Stimulated activated CD4-positive, alpha-beta T cell treated with anti-CD3 and anti-CD28 coated beads, Interleukin-4, amount 100 ng/mL, for 4 hours (primary cell): ENCODE data around the gene MS4A4A.
A peak's percentile ranks its signal among the peaks of the same experiment; 100 is the strongest.

ENCODE experiments used
- DNase-seq, 2 experiments: peaks; one replicate each; pipeline ENCODE4 v3.0.0-alpha.2; 2020

The MS4A4A gene

GRCh38 chr11:60303661-60304060 lies 23.2 kb downstream of the MS4A4A start:
- no peak for DNase-seq

DNA sequence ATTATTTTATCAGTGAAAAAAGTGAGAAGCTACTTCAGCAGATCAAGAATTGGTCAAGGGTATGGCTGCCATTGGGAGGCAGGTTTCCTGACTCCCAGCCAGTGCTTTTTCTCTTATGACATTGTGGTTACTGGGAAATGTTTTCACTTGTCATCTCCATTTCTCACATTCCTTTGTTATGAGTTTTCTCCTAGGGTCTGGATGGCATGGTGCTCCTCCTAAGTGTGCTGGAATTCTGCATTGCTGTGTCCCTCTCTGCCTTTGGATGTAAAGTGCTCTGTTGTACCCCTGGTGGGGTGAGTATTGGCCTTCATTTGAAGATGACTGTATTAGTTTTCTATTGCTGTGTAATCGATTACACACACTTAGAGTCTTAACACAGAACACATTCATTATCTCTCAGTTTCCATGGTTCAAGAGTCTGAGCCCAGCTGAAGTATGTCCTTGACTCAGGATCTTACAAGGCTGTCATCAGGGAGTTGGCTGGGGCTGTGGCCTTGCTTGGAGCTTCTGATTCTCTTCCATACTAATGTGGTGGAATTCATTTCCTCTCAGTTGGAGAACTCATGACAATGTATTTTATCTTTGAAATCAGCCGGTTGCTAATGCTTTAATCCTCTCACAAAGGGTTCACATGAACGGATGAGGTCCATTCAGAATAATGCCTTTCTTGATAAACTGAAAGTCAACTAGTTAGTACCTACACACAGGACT lies 25.6 kb downstream of the MS4A4A start:
- DNase-seq: no peak

GRCh38 chr11:60307507-60308195 lies 27.2 kb downstream of the MS4A4A start:
- no peak for DNase-seq

DNA sequence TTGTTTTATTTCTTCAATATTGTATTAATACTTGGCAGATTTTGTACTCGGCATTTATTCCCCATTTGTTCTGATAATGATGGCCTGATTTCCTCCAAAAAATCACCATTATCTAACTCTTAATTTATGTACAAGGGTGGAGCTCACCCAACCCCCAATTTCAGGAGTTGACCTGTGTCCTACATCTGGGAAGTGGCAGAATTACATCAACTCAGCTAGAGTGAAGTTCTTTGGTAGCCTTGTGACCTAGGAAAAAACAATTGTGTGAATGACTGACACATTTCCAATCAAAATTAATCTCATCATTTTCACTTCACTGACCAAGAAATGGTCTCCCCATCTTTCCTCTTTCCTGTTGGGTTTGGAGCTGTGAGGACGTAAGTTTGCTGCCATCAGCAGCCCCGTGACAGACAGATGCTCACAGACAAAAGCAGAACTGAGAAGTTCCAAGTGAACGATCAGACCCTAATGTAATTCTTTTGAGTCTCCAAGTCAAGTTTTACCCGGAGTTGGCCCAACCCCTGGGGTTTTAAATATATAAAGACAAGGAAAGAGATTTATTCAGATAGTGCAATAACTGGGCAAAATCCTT lies 30.0 kb downstream of the MS4A4A start:
- DNase-seq: no peak

DNA sequence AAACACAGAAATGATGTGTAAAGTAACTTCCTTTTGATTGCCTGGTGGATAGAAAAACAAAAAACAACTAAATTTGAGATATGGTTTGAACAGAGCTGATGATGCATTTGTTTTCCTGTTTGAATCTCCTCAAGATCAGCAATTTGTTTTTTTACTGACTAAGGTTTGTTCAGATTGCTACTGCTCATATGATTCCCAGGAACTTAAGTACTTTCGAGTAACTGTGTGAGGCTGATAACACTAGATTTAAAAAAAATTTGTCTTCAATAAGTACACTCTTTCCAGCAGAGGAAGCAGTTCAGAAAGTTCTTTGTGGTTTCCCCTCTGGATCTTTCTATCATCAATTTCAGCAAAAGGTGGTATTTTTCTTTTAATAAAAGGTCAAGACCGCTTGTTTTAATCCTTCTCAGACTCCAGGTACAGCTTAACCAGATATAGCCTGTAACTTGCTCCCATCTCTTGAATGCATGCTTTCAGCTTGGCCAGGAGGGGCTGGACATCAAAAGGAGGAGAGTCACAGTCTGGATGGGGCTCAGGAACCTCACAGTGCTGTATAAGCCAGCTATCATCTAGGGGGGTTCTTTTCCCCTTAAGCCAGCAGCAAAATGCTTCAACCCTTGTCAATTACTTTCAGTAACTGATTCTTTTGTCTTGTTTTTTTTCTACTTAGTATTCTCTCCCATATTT lies 34.3 kb downstream of the MS4A4A start:
- no peak for DNase-seq

DNA sequence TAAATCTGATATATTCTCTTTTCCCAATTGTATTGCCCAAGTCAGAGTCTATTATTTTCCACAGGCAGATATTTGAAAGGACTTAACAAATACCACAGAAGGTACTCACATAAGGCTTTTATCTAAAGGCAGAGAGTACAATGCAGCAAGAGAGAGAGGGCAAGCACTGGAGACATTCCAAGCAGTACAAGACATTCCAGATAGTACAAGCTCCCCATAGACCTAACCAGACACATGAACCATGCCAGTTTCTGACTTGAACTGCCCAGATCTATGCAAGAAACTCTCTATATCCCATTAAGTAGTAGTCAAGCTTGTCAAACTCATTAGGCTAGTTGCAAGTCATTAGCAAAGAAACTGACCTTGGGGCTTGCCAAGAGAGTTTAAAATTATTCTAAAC lies 35.4 kb downstream of the MS4A4A start:
- DNase-seq: no peak

DNA sequence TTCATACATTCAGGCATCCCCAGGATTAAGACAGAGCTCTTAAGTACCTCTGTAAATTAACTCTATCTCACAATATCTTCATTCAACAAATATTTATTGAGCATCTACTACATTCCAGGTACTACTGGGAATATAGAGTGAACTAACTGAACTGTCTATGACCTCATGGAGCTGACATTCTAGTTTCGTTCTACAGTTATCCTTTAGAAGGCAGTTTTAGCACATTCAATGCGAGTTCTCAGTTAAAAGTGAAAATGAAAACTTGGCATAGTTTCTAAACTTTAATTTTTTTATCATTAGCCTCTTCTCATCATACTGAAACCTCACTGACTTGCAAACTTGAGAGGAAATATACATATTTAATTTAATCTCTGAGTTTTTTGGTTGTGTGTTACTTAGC lies 35.9 kb downstream of the MS4A4A start:
- DNase-seq: no peak

- DNase-seq: no peak
Measured at GRCh38 chr11:60318726-60319125, 38.3 kb downstream of the MS4A4A start.

GRCh38 chr11:60321051-60321450 lies 40.6 kb downstream of the MS4A4A start:
- DNase-seq: no peak

- no peak for DNase-seq
Measured at GRCh38 chr11:60326955-60327354, 46.5 kb downstream of the MS4A4A start, which contains the start of gene MS4A6E. Gene MS4A6E (plus strand): TSS chr11:60327255. CDS start chr11:60334896, 7,641 bp downstream.

GRCh38 chr11:60328460-60328859 lies 48.0 kb downstream of the MS4A4A start:
- DNase-seq: no peak

DNA sequence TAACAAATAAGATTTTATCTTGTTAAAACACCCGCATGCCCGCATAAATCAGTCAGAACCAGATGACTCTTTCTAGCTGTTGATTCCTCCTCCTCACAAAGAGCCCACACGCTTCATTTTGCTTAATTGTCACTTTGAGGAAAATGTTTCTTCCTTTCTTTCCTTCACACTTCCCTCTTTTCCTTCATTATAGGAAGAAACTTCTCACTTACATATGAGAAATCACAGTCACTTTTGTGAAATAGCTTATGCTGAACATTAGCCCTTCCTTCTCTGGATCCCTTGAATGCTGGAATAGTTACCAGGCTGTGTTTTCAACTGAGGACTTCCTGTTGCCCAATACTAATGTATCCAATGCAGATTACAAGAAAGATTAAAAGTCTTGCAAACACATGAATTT lies 52.4 kb downstream of the MS4A4A start:
- no peak for DNase-seq

DNA sequence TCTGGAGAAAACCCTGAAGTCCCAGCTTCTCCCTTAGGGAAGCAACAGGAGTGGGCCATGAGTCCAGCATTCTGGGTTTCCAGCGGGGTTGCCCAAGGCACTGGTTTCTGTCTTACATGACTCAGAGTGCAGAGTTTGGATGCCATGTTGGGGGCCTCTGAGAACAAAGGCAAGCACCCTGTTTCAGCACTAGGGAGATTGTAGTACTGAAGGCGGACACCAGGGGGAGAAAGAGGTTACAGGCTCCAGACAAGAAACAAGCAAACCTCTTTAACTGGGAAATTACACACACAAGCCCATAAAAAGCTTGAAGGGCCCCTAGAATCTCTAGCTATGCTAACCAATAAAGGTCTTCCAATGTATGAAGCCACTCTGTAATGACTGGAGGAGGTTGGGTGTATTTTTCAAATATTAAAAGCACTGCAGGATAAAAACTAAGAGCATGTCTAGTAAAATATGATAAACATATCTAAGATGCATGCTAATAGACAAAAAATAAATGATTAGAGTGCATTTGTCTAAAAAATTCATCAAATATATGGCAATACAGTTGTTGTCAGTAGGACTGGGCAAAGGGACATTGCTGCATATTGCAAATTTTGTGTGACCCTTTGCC lies 53.6 kb downstream of the MS4A4A start:
- DNase-seq: peak; percentile 24 to 46

DNA sequence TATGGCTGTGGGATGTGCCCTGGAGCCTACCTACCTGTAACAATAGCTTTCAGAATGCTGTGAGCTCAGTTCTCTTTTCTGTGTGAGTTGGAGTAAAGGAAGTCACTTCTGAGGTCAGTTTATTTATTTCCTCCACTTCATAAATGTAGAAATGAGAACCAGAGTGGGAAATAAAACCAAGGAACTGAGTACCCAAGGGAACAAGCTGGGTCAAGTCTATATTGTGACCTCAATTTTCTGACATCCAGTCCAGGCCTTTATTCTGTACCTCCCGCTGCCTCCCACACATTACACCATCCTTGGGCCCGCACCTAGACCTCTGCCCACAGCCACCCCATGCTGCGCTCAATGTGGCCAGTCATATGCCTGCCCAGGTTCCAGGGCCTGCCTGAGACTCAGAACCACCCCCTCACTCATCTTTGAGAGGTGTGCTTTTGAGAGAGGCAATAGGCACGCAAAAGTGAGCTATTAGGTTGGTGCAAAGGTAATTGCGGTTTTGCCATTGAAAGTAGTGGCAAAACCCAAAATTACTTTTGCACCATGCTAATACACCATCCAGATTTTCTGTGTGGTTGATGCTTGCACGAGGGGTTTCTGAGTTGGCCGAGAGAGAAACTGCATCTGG lies 56.4 kb downstream of the MS4A4A start:
- DNase-seq: no peak

DNA sequence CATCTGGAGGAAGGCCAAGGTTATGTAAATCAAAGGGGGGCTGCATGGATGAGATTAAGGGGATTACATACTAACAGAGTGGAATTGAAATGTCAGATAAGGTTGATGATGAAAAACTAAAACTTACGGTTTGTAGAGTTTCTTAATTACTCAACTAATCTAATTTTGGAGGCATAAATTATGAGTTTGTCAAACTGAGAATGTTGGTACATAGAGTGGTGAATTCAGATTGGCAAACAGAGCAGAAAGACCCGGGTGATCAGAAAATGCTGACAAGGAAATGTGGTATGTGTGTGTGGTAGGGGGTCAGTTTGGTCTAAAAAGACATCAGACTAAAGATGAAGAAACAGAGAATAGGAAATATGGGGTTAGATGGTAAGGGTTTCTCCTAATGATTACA lies 57.6 kb downstream of the MS4A4A start:
- DNase-seq: no peak

DNA sequence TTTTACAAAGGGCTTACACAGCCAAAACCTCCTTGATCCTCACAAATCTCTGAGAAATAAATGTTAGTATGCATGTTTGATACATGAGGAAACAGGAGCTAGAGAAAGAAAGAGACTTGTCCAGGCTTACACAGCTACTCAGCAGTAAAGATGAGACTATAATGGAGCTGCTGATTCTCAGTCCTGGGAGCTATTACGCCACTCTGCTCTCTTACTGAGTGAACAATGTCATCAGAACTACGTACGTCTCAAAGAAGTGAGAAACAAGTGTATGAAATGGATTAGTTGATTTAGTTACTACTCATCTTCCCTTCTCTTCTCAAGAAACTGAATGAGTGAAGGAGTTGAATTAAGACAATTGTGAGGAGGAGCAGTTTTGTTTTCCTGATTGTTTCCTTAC lies 58.9 kb downstream of the MS4A4A start:
- no peak for DNase-seq

DNA sequence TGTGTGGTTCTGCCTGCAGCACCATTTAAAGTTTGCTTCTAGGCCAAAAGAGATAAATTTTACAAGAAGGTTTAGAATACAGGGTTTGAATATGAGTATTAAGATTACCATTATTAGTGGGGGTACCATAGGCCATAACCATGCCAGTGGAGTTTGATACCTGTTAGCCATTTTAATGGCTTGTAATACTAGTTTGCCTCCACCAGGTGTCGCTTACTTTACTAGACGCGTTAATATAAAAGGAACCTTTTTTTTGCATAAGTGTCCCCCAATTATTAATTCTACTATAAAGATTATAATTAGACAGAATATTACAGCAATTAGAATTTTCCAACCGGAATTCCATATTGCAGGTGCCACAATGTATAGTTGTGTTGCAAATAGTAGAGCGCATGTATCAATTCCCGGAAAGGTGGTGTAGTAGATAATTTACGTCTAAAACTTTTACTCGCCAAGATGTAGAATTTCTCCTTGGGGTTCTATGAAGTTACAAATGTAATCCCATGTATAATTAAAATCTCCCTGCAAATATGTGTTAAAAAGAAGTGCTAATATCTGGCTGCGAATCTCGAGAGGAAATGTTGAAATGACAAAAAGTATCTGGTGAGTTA lies 62.7 kb downstream of the MS4A4A start:
- DNase-seq: no peak

DNA sequence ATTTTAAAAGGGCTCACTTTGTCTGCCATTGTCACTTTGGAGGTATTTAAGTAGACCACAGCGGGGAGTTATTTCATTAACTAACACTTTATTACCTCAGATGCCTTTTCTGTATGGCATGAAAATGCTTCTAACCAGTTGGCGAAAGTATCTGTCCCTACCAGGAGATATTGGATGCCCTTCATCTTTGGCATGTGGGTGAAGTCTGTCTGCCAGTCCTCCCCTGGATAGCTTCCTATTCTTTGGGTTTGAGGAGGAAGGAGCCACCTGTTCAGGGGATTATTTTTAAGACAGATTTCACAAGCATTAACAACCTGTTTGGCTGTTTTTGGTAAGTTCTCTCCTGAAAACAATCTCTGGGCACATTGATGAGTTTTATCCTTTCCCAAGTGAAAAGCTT lies 63.7 kb downstream of the MS4A4A start:
- no peak for DNase-seq

- DNase-seq: peak in 1 of 2 experiments; percentile 3
Measured at GRCh38 chr11:60345489-60345888, 65.0 kb downstream of the MS4A4A start.

DNA sequence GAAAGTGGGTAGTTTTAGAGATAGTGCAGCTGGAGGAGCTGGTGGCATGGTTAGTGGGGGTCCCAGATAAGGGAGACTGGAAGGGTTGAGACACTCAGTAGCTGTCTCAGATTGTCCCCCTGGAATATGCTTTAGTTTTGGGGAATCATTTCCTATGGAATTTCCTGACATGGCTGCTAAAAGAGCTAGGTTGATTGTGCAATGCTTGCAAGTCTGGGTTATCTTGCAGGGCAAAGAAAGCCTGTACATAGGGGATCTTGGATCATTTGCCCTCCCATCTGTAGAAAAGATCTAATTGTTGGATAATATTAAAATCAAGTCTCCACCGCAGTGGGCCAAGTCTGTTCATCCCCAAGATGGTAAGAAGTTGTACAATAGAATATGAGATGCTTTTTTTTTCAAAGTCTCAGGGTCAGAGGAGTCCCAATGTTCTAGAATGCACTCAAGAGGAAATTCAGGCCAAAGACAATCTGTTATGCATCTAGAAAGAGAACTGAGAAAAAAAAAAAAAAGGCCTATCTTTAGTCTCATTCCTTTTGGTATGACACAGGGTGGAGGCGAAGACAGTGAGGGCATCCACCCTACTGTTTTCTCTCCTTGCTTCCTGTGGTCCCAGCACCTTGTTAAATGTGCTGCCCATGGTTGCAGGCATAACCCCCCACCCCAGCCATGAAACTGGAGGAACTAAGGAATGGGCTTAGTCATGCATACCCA lies 66.8 kb downstream of the MS4A4A start:
- DNase-seq: no peak

- DNase-seq: no peak
Measured at GRCh38 chr11:60348116-60348515, 67.7 kb downstream of the MS4A4A start.

DNA sequence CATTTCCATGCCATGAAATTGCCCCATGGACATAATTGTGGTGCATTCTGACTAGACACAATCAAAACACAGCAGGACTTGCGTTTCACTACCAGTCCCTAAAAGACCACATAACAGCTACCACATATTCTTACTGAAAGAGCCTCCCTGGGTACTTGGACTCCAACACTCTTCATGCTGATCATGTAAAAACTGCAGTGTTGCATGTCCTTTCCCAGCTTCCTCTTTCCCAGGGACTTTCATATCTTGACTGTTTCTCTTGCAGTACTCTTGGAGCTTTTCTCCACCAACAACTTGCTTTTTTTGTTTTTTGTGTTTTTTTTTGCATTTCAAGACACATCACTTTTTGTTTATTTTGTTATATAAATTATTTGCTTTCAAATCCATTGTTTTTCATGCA lies 69.5 kb downstream of the MS4A4A start:
- DNase-seq: no peak
